WTC11 (cell line): Measurements from ENCODE around the gene BICD2. TPM values are rescaled to one million over a fixed set of nuclear protein-coding genes. Genes with fewer than 3 reads are reported as not detected.

ENCODE experiments used
- total RNA-seq: library from RNA; stranded (reverse); gene quantifications from 3 replicates; pipeline ENCODE4 v1.2.3, GENCODE V29; 2021

Gene BICD2
- total RNA-seq, 1 experiment from 2014 or later, result 38.7 TPM

Other genes with a start within 250 kb of the BICD2 start
- not detected in 3 replicates for gene ECM2, start 228.8 kb downstream of the BICD2 start, total RNA-seq
- 8.1 to 9.4 TPM (median 8.6 TPM) in 3 replicates for gene IPPK, start 94.7 kb downstream of the BICD2 start, total RNA-seq
- 12.8 to 14.1 TPM (median 13.3 TPM) in 3 replicates for gene ZNF484, start 113.2 kb upstream of the BICD2 start, total RNA-seq
- gene FGD3, start 182.7 kb upstream of the BICD2 start, total RNA-seq, result 1.7 to 1.9 TPM (median 1.8 TPM) in 3 replicates